A549 (cell line): ENCODE measurements around the gene MESD.

Experiments used
- BHLHE40 ChIP-seq: IDR thresholded peaks from 2 replicates; pipeline ENCODE4 v1.6.1; 2012; ENCODE audit warnings: low read depth, low read length, inconsistent platforms
- CTCF ChIP-seq: fragments of >200 bp; sonication (Bioruptor Twin); formaldehyde crosslinking; IDR thresholded peaks from 3 replicates; pipeline ENCODE4 v1.5.1; 2016
- EP300 ChIP-seq, 2 experiments: fragments of >200 bp; sonication (Bioruptor Twin); formaldehyde crosslinking; IDR thresholded peaks; 2 replicates in 1 of 2; 3 replicates in 1 of 2; pipeline ENCODE4 v1.6.1; 2016 to 2017
- JUNB ChIP-seq: fragments of >200 bp; sonication (Bioruptor Twin); formaldehyde crosslinking; IDR thresholded peaks from 2 replicates; pipeline ENCODE4 v1.6.1; 2016
- KDM1A ChIP-seq: fragments of 200-600 bp; sonication (generic); IDR thresholded peaks from 2 replicates; pipeline ENCODE4 v1.6.1; 2016; ENCODE audit warnings: low read depth, mild to moderate bottlenecking
- MAZ ChIP-seq: fragments of 150-350 bp; IDR thresholded peaks from 2 replicates; pipeline ENCODE4 v1.6.1; 2014; ENCODE audit warnings: antibody characterized with exemption, low read depth, low read length, borderline replicate concordance
- NFE2L2 ChIP-seq: fragments of 150-350 bp; conservative IDR thresholded peaks from 2 replicates; pipeline ENCODE4 v1.6.1; 2014; ENCODE audit warnings: low read length
- PHF8 ChIP-seq: fragments of 200-600 bp; sonication (generic); IDR thresholded peaks from 2 replicates; pipeline ENCODE4 v1.6.1; 2016; ENCODE audit warnings: low read depth, mild to moderate bottlenecking, antibody characterized with exemption, moderate library complexity, borderline replicate concordance
- POLR2A ChIP-seq: IDR thresholded peaks from 2 replicates; pipeline ENCODE4 v1.6.1; 2012; ENCODE audit warnings: mild to moderate bottlenecking, low read length
- POLR2AphosphoS2 ChIP-seq: conservative IDR thresholded peaks from 2 replicates; pipeline ENCODE4 v1.6.1; 2012; ENCODE audit warnings: low read length, improper control_type of control experiment, inconsistent platforms
- REST ChIP-seq: fragments of 200-600 bp; sonication (generic); IDR thresholded peaks from 2 replicates; pipeline ENCODE4 v1.6.1; 2016; ENCODE audit warnings: antibody characterized with exemption, mild to moderate bottlenecking, moderate library complexity
- SMC3 ChIP-seq: fragments of >200 bp; sonication (Bioruptor Twin); formaldehyde crosslinking; IDR thresholded peaks from 3 replicates; pipeline ENCODE4 v1.6.1; 2018; ENCODE audit warnings: inconsistent platforms
- USF2 ChIP-seq: fragments of 450-650 bp; IDR thresholded peaks from 2 replicates; pipeline ENCODE4 v1.6.1; 2014; ENCODE audit warnings: antibody characterized with exemption
- TF ChIP-seq, protein P1 (sequence below): IDR thresholded peaks from 2 replicates; pipeline ENCODE4 v1.6.1; 2012

- TF ChIP-seq USF2 (no peak), CTCF (no peak), POLR2AphosphoS2 (no peak), NFE2L2 (no peak), EP300 (IDR thresholded peaks at IDR 0.05) (no peak), SMC3 (no peak), MAZ (no peak), BHLHE40 (no peak), KDM1A (no peak), PHF8 (no peak), REST (no peak), POLR2A (no peak), JUNB (no peak)
- TF ChIP-seq, protein P1, sequence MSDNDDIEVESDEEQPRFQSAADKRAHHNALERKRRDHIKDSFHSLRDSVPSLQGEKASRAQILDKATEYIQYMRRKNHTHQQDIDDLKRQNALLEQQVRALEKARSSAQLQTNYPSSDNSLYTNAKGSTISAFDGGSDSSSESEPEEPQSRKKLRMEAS = no peak
Measured at GRCh38 chr15:80957976-80958375, 31.6 kb downstream of the MESD start.
